ENCODE data around the gene ACSL5. TPM values are rescaled to one million over a fixed set of nuclear protein-coding genes. Genes with fewer than 3 reads are reported as not detected.

The ACSL5 gene
- total and polyA plus RNA-seq, 2 of the 4 experiments (the other 2 are of a cell fraction), result 0.87 to 1.3 TPM

GRCh38 chr10:112361951-112362751 lies 11.8 kb upstream of the ACSL5 start:
- CTCF ChIA-PET, result interaction anchor here (1.0 kb wide), 1 partner anchor 17 kb away, joined by 3 read pairs; no protein-coding TSS in a partner anchor
- BruUV-seq (replicated peaks), result no TSS peak
- no peak overlapping the region for H4K8ac ChIP-seq (ENCODE audit: low read depth in 2 of 2, low read length in 2 of 2)

More at GRCh38 chr10:112361951-112362751, 11.8 kb upstream of the ACSL5 start:
- H3K4me1 ChIP-seq (ENCODE audit: control insufficient read depth, insufficient read depth, low read length), result 0 out of 2 replicates have a peak, but pooled peaks cover 1% of the 10 kb centered on the region
- H3K9ac ChIP-seq (ENCODE audit: low read depth, low read length), result no peak overlapping the region
- in situ Hi-C loops (cut with MboI; ENCODE audit: low sequenced_read_pairs), result no loop called here
- no peak overlapping the region for H3K4me3 ChIP-seq (ENCODE audit: insufficient read depth, low read depth, low read length)
- no peaks in the 10 kb centered on the region for H3K36me3 ChIP-seq (ENCODE audit: control insufficient read depth, insufficient read depth, low read length)
- no peak overlapping the region for H4K5ac ChIP-seq (ENCODE audit: low read depth, low read length)
- no peak overlapping the region for H3K23ac ChIP-seq (ENCODE audit: low read depth, low read length)
- TF ChIP-seq RCOR1 (IDR thresholded peaks at IDR 0.05; ENCODE audit: insufficient replicate concordance, low read length) (no peak), CEBPB (IDR thresholded peaks at IDR 0.05; ENCODE audit: low read depth, low read length) (no peak), RAD21 (IDR thresholded peaks at IDR 0.05; ENCODE audit: low read length) (no peak), MAZ (IDR thresholded peaks at IDR 0.05; ENCODE audit: borderline replicate concordance, low read depth, low read length) (no peak), CHD1 (IDR thresholded peaks at IDR 0.05; ENCODE audit: low read depth, low read length) (no peak), MAFK (IDR thresholded peaks at IDR 0.05; ENCODE audit: low read depth, low read length) (no peak), FOS (IDR thresholded peaks at IDR 0.05; ENCODE audit: low read depth, low read length) (no peak), NFE2L2 (IDR thresholded peaks at IDR 0.05; ENCODE audit: low read depth, low read length) (no peak), POLR2A (IDR thresholded peaks at IDR 0.05; ENCODE audit: low read depth, low read length) (no peak), CTCF (conservative IDR thresholded peaks at IDR 0.05; ENCODE audit: low read depth, low read length) (no peak), USF2 (IDR thresholded peaks at IDR 0.05; ENCODE audit: low read depth, low read length) (no peak)
- no peak overlapping the region for H3K4ac ChIP-seq (ENCODE audit: low read depth, low read length)
- no peak overlapping the region for H3K18ac ChIP-seq (ENCODE audit: low read depth, low read length)
- H2AFZ ChIP-seq (replicated peaks; ENCODE audit: low read length, poor library complexity), result peak overlapping the region; percentile 1
- H4K20me1 ChIP-seq (ENCODE audit: insufficient read depth, low read length), result no peaks in the 10 kb centered on the region
- no peak overlapping the region for H2BK5ac ChIP-seq (ENCODE audit: low read depth, low read length, poor library complexity, severe bottlenecking)
- H3K27me3 ChIP-seq (ENCODE audit: control insufficient read depth, insufficient read depth, low read length), result peaks cover 1% of the 10 kb centered on the region
- intact Hi-C loops (cut with micrococcal nuclease), result no loop called here
- dilution Hi-C loops (cut with HindIII; ENCODE audit: low sequenced_read_pairs, unreplicated experiment), result no loop called here
- H3K4me2 ChIP-seq (ENCODE audit: low read depth, low read length), result no peak overlapping the region
- H3K27ac ChIP-seq (ENCODE audit: insufficient read depth, low read length), result no peak overlapping the region
- H2BK15ac ChIP-seq (ENCODE audit: low read depth, low read length), result no peak overlapping the region
- no peaks in the 10 kb centered on the region for H3K9me3 ChIP-seq (ENCODE audit: control insufficient read depth, insufficient read depth, low read length)
- H2AK5ac ChIP-seq (ENCODE audit: low read depth, low read length), result no peak overlapping the region
- no peaks in the 10 kb centered on the region for H3K79me1 ChIP-seq (ENCODE audit: low read depth in 1 of 2, low read length in 2 of 2)
- peak; percentile 37 for DNase-seq
- H2BK20ac ChIP-seq (ENCODE audit: low read depth, low read length), result no peak overlapping the region
- no CpG with 5 or more reads among the region's 6 CpGs for WGBS, 2 experiments (ENCODE audit: extremely low coverage in 2 of 2, insufficient read length in 1 of 2)
- H3K14ac ChIP-seq (replicated peaks; ENCODE audit: low read depth, low read length), result no peak overlapping the region
- H4K91ac ChIP-seq (ENCODE audit: insufficient read depth, low read depth, low read length), result no peak overlapping the region
- H2AK9ac ChIP-seq (replicated peaks; ENCODE audit: low read depth, low read length, poor library complexity), result no peak overlapping the region
- H3K9me1 ChIP-seq (ENCODE audit: insufficient read depth, low read length), result no peaks in the 10 kb centered on the region
- POLR2A ChIA-PET (ENCODE audit: unreplicated experiment), result no interaction called here
- ATAC-seq (ENCODE audit: low read depth), result peak; percentile 42; the same call in 1 of the 2 replicates
- H3K56ac ChIP-seq (ENCODE audit: extremely low read depth, insufficient read depth, low read length), result no peak overlapping the region
- H2BK120ac ChIP-seq (ENCODE audit: low read depth, low read length), result no peak overlapping the region

All from IMR-90 (cell line).